HG02798 (cell line): ENCODE measurements around the gene P2RX3.

ENCODE experiments used
- ATAC-seq: cut with Tn5 transposase; IDR thresholded peaks from one replicate; pipeline ENCODE4 v1.9.1; 2021; ENCODE audit warnings: mild to moderate bottlenecking; ENCODE audit not compliant: unreplicated experiment, poor library complexity

The P2RX3 gene

DNA sequence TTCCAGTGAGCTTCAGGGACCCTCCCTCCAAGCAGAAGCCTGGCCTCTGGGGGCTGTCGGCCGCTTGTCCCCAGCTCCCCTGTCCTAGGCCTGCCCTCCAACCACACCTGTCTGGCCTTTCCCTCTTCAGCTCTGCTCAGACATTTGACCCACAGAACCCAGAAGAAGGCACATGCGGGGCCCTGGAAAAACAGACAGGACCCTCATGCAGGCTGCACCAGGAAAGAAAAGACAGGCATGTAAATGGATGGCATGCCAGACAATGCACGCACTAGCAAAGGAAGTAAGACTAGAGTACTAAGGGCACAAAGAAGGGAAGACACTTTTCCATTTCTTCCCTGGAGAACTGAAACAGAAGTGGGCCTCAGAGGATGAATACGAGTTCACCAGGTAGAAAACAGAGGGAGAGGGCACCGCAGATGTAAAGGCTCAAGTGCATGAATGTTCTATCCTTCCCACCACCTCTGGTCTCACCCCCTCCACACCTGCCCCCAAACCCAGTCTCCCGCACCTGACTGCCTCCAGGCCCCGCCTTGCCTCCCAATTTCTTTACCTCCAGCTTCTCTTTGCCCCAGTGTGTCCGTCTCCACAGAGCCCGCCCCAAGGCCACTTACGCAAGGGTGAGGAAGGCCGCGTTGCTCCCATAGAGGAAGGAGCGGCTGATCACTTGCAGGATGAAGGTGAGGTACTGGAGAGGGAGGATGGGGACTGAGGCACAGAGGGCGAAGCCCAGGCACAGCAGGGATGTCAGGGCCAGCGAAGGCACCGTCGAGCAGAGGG, 71.4 kb downstream of the P2RX3 start:
- no peak for ATAC-seq

DNA sequence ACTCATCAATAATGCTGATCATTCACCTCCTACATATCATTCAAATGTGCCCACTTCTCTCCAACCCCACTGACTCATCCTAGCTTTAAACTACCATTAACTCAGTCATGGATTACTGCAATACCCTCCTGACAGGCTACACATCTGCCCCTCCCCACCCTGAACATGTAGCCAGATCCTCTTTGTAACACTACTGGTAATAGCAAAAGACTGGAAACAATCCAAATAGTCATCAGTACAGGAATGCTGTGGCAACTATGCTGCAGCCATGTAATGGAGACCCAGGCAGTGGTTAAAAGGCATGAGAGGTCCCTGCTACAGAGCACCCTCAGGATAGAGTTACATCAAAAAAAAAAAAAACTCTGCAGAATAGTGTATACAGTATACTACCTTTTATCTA, 72.1 kb downstream of the P2RX3 start:
- no peak for ATAC-seq

DNA sequence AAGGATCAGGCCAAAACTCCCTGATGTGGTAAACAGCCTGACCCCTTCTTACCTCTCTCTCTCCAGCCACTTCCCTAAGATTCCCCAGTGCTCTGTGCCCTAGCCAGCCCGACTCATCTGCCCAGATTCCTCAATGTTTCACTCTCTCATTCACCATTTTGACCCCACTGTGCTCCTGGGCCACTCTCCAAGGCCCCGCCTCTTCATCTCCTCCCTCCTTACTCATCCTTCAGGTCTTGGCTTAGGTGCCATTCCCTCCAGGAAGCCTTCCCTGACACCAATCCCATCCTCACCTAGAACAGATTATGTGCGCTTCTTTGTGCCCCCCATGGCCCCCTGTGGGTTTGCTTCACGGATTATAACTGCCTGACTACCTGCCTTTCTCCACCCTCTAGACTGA, 75.5 kb downstream of the P2RX3 start:
- no peak for ATAC-seq

DNA sequence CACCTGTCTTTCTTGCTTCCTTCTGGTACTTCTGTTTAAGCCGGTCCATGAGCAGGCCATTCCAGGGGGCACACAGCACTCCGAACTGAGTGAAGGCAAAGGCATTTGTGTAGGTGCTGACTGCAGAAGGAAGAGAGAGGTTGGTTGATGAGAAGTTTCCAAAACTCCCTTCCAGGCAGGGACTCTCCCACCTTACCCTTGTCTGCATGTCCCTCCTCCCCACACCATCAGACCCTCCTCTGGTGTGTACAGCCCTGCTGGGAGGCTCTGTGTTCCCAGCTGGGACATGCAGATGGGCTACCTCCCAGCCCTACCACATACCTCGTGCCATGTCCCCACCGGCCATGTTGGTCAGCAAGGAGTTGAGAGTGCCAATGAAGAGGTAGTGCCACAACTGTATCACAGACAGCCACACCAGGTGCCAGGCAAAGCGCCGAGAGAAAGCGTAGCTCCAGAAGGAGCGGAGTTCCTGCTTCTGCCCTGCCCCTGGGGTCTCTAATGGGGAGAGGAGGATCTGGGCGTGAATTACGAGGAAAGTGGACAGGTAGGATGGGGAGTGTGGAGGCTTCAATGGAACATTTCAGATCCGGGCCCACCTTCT, 76.6 kb downstream of the P2RX3 start:
- ATAC-seq, result no peak

DNA sequence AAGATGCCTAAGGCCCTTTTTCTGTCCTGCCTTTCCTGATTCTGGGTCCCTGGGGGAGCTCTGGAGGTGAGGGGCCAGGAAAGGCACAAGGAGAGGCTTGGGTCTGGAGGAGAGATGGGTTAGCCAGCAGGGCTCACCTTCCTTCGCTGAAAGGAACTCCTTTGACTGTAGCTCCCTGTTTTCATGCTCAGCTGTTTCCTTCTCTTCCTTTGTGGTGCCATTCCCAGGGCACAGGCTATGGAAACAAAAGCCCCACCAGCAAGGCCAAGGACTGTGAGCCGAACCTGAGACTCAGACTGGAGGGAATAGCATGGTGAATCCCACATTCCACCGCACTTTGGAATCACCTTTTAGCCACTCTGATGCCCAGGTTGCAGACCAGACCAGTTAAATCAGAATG, 78.3 kb downstream of the P2RX3 start:
- no peak for ATAC-seq

DNA sequence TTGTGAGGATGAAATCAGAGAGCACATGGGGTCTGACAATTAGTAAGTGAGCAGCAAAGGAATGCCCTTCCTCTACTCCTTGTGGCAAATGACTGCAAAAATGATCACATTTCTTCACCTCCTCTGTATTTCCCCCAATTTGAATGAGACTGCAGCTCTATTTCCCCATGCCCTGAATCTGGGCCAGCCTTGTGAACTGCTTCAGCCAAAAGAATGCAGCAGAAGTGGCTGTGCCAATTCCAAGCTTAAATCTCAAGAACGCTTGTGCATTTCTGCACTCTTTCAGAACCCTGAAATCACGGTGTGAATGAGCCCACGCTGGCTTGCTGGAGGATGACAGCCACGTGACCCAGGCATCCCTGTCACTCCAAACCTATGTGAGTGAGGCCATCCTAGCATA, 78.9 kb downstream of the P2RX3 start:
- ATAC-seq, result no peak

DNA sequence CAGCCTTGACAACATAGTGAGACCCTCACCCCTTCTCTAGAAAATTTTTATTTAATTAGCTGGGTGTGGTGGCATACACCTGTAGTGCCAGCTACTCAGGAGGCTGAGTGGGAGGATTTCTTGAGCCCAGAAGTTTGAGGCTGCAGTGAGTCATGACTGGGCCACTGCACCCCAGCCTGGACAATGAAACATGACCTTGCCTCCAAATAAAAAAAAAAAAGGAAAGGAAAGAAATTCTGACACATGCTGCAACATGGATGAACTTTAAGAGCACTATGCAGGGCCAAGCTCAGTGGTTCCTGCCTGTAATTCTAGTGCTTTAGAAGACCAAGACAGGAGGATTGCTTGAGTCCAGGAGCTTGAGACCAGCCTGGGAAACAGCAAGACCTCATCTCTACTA, 80.0 kb downstream of the P2RX3 start:
- ATAC-seq, result no peak

DNA sequence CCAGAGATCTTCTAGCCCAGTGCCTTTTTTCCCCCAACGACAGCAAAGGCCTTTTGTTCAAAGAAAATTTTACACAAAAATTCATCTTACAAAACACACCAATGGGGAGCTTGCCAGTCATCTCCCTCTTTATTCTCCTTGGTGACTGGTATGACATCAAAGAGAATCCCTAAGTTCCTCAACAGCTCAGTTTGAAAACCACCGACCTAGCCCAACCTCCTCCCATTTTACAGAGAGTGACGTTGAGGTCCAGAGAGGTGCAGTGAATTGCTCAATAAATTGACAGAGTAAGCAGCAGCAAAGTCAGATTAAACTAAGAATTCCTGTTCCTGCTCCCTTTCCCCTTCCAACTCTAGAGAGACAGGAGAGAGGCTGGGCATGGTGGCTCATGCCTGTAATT, 81.0 kb downstream of the P2RX3 start:
- ATAC-seq, result no peak

DNA sequence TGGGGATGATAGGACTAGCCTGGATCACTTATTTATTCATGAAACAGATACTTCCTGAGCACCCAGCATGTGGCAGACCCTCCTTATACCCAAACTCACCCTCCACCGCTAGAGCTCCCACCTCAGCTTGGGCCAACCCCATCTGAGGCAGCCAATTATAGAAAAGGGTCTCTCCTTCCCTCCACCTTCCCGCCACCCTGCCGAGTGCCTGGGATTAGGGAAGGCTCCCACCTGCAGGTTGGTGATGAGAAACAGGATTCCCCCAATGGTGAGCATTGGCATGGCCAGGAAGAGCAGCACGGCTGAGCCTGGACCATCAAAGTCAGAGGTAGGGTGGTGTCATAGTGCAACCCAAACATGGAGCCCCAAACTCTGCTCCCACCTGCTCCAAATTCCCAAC, 82.9 kb downstream of the P2RX3 start:
- ATAC-seq, result no peak

DNA sequence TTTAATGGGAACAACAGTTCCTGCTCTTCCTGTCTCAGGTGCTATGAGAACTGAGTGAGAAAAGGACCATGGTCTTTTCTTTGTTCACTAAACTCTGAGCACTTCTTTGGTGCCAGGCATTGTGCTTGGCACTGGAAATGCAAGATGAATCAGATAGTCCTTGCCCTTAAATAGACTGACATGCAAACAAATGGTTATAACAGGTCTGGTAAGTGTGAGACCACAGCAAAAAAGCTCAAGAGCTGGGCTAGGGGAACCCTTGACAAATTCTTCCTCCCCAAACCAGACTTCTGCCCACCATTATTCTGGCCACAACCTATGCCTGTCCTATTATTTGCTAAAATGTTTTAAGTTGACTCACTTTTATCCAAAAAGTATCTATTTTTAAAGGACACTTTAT, 83.7 kb downstream of the P2RX3 start:
- no peak for ATAC-seq
